Lung microvascular endothelial cell (primary cell): ENCODE measurements around the gene OIT3. TPM values are rescaled to one million over a fixed set of nuclear protein-coding genes. Genes with fewer than 3 reads are reported as not detected.

Source experiments
- DNase-seq, 2 donors: peaks; one replicate each; pipeline versions ENCODE4 v3.0.0 to v3.0.0-alpha.2; 2010; ENCODE audit warnings: low read depth in 2 of 2
- total RNA-seq: library from RNA; depleted of rRNA; stranded (reverse); fragments of >200 nt; gene quantifications from 2 replicates; pipeline ENCODE4 v1.2.1, GENCODE V29; 2014

OIT3 gene
- total RNA-seq, 1 donor from 2014 or later, result under 0.01 TPM

DNA sequence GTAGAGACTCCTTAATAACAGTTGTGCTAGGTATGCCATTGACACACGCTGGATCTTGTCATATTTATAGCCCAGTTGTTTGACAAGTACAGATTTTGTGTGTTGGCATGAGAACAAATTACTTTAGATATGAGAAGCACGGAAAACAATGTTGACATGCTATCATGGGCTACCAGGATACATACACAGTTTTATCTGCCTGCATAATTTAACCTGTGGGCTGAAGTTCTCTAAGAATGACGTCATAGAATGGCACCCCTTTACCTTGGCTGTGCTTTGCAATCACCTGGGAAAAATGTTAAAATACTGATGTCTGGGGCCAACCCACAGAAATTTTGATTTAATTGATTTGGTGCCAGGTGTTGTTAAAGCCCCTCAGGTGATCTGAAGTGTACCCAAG lies 58.2 kb downstream of the OIT3 start:
- DNase-seq, result no peak

DNA sequence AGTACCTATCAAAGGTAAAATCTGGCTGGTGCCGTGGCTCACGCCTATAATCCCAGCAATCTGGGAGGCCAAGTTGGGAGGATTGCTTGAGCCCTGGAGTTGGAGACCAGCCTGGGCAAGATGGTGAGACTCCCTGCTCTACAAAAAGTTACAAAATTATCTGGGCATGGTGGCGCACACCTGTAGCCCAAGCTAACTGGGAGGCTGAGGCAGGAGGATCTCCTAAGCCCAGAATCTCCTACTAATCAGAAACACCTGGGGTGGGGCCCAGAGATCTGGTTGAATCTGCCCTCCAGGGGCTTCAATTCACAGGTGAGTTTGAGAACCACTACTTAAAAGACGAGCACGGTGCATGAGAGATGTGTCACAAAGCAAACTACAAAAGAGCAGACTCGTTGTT lies 58.6 kb downstream of the OIT3 start:
- DNase-seq, result no peak

- no peak for DNase-seq
These were observed 59.2 kb downstream of the OIT3 start for GRCh38 chr10:72952642-72953158.

- peak in 1 of 2 donors; percentile 28 for DNase-seq
These were observed 60.1 kb downstream of the OIT3 start for GRCh38 chr10:72953687-72954086.

GRCh38 chr10:72954230-72954595 lies 60.7 kb downstream of the OIT3 start:
- peak in 1 of 2 donors; percentile 44 for DNase-seq

DNA sequence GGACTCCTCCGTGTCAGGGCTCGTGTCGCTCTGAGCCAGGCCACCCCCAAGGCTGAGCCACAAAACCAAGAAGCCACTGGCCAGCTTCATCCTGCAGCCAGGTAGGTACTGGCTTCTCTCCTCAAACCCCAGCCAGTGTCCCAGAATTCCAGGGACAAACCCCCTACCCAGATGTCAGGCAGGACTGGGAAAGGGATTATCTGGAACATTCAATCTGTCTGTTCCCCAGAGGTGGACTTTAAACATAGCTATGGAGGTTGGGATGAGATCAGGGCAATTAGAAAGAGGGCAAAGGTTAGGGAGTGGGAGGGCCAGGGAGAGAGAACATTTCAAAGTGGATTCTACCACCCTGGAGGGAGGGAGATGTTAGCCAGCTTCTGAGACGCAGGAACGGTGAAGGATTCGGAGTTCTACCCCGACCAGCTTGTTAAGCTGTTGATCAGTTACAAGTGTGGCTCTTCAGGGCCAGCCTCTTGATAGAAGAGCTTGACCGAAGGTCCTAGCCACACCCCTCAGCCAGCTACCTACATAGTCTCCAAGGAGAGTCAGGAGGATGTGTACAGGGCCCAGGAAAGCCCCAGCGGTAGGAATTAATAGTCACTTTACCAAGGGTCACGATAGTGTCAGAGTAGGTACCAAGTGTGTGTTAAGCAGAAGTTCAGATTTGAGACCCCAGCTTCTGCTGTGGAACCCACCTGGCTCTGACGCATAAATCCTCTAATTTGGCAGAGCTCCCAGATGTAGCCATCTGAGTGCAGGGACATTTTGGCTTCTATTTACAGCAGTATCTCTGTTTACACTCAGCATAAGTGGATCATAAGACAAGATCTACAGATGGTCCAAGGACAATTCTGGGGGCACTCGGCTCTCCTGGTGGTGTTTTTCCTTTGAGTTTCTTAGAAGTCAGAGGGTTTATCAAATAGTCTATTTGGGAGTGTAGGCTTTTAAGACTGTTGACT lies 61.3 kb downstream of the OIT3 start, which contains the start of gene PLA2G12B:
PLA2G12B (minus strand) TSS at position 211 of the 959 bp plus-strand sequence; CDS start at position 90, 121 bp downstream.
- DNase-seq, result peak in 1 of 2 donors; percentile 20

- DNase-seq, result no peak
These were observed 62.5 kb downstream of the OIT3 start for GRCh38 chr10:72956001-72956400.

- no peak for DNase-seq
These were observed 83.3 kb downstream of the OIT3 start for GRCh38 chr10:72976886-72977285.

GRCh38 chr10:72979709-72980108 lies 86.2 kb downstream of the OIT3 start:
- no peak for DNase-seq

GRCh38 chr10:72980348-72980747 lies 86.8 kb downstream of the OIT3 start:
- DNase-seq, result no peak

GRCh38 chr10:72981028-72981881 lies 87.7 kb downstream of the OIT3 start:
- DNase-seq, result no peak

GRCh38 chr10:72981882-72982529 lies 88.5 kb downstream of the OIT3 start:
- no peak for DNase-seq

Other genes with a start within 250 kb of the OIT3 start
- gene MCU, start 201.6 kb upstream of the OIT3 start, total RNA-seq, result 22.0 and 30.3 TPM in 2 replicates
- gene PLA2G12B, start 61.1 kb downstream of the OIT3 start, total RNA-seq, result 0.22 TPM in 1 of 2 replicates, not detected in the other
- 51.9 and 105 TPM in 2 replicates for gene P4HA1, start 203.1 kb downstream of the OIT3 start, total RNA-seq
- gene NUDT13, start 216.7 kb downstream of the OIT3 start, total RNA-seq, result 1.2 and 1.7 TPM in 2 replicates